ENCODE results near the gene PDIK1L.
"Not testable (repeated sequence)": the region's sequence is repeated elsewhere in the genome, so short reads cannot be mapped to it uniquely, and the experiment has no call there.

Gene PDIK1L

DNA sequence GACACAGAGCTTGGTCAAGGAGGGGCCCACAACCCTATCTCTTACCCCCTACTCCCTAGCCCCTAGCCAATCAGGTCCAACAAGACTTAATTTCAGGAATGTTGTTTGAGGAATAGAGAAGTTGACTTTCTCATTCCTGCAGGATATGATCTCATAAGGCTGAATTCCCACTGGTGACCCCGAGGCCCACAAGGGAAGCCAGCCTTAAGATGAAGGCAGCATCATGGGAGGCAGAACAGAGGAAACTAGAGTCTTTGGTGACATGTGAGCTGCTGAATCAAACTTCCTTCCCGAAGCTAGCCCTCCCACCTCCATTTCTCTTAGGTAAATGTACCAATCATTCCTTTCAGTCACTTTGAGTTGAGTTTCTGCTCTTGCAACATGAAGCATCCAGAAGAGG lies 9.1 kb upstream of the PDIK1L start:
- Histone ChIP-seq H3K9ac (ENCODE audit: low read length) (no peak overlapping the region), H3K27ac (ENCODE audit: low read depth, low read length) (no peak overlapping the region), H3K36me3 (ENCODE audit: control insufficient read depth, insufficient read depth, low read length) (no peaks in the 10 kb centered on the region), H3K4me1 (ENCODE audit: control insufficient read depth, insufficient read depth, low read length) (no peaks in the 10 kb centered on the region; the same call in 1 of the 2 replicates), H3K27me3 (ENCODE audit: control insufficient read depth, insufficient read depth, low read length) (no peaks in the 10 kb centered on the region), H3K9me3 (ENCODE audit: control insufficient read depth, insufficient read depth, low read depth, low read length) (no peaks in the 10 kb centered on the region), H3K4me3 (ENCODE audit: low read depth, low read length) (no peak overlapping the region)

- H3K9me3 ChIP-seq (ENCODE audit: control insufficient read depth, insufficient read depth, low read depth, low read length); H3K36me3 ChIP-seq (ENCODE audit: control insufficient read depth, insufficient read depth, low read length); H3K27ac ChIP-seq (ENCODE audit: low read depth, low read length); H3K27me3 ChIP-seq (ENCODE audit: control insufficient read depth, insufficient read depth, low read length); H3K4me1 ChIP-seq (ENCODE audit: control insufficient read depth, insufficient read depth, low read length); H3K4me3 ChIP-seq (ENCODE audit: low read depth, low read length); H3K9ac ChIP-seq (ENCODE audit: low read length): not testable (repeated sequence)
Measured at GRCh38 chr1:26105226-26105548, 6.4 kb upstream of the PDIK1L start.

GRCh38 chr1:26109229-26110164 lies 2.1 kb upstream of the PDIK1L start:
- H3K4me1 ChIP-seq (ENCODE audit: control insufficient read depth, insufficient read depth, low read length): peaks cover 10% of the 10 kb centered on the region
- no peak overlapping the region for H3K9ac ChIP-seq (ENCODE audit: low read length)
- H3K4me3 ChIP-seq (ENCODE audit: low read depth, low read length): no peak overlapping the region
- no peaks in the 10 kb centered on the region for H3K9me3 ChIP-seq (ENCODE audit: control insufficient read depth, insufficient read depth, low read depth, low read length)
- peaks cover 3% of the 10 kb centered on the region; the same call in 1 of the 2 replicates for H3K36me3 ChIP-seq (ENCODE audit: control insufficient read depth, insufficient read depth, low read length)
- H3K27me3 ChIP-seq (ENCODE audit: control insufficient read depth, insufficient read depth, low read length): peaks cover 13% of the 10 kb centered on the region
- no peak overlapping the region for H3K27ac ChIP-seq (ENCODE audit: low read depth, low read length)

DNA sequence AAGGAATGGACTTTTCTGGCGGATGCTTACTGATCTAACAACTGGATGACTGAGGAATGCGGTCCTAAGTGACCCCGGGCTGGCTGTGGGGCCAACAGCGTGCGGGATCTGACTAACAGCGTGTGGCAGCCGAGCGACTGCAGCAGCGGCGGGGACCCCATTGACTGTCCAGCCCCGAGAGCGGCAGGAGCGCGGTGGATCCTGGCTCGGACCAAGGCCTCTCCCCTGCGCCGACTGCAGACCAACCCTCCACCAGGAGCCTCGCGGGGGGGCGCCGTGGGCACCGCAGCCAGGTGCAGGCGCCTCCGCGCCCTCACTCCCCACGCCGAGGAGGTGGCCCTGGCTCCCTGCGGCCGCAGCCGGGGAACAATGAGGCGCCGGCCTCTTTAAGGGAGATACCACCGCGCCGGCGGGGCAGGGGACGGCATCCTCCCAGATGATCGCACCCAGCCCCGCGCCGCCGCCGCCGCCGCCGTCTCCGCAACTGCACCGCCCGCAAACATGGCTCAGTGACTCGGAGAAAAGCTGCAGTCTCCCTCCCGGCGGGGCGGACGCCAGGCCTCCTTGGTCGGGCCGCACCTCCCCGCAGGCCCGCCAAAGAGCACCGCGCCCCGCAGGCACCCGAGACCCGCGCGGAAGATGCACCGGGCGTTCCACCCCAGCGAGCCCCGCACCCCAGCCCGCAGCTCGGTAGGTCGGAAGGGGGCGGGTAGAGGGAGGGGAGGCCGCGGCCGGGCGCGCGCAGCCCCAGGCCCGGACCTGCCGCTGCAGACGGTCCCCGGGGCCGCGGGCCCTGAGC lies 694 bp upstream of the PDIK1L start:
- Histone ChIP-seq H3K4me3 (ENCODE audit: low read depth, low read length) (peak overlapping the region; percentile 90), H3K36me3 (ENCODE audit: control insufficient read depth, insufficient read depth, low read length) (peaks cover 4% of the 10 kb centered on the region; the same call in 1 of the 2 replicates), H3K27ac (ENCODE audit: low read depth, low read length) (peak overlapping the region; percentile 87), H3K27me3 (ENCODE audit: control insufficient read depth, insufficient read depth, low read length) (peaks cover 13% of the 10 kb centered on the region), H3K4me1 (ENCODE audit: control insufficient read depth, insufficient read depth, low read length) (peaks cover 10% of the 10 kb centered on the region), H3K9ac (ENCODE audit: low read length) (peak overlapping the region; percentile 82), H3K9me3 (ENCODE audit: control insufficient read depth, insufficient read depth, low read depth, low read length) (no peaks in the 10 kb centered on the region)

DNA sequence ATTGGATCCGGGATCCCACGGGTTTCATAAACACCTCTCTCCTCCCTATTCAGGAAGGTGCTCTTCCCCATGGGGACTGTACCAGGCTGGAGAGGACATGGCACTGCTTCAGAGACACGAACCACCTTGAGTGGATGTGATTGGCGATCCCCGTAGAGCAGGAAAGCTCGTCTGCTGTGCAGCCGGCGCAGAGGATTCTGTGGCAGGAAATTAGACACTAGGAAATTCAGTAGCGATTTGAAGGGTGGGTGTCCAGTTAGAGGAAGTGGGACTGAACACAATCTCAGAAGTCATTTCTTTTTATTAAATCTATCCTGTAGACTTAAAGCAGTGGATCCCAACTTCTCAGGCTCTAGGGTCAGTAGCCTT lies 767 bp downstream of the PDIK1L start:
- Histone ChIP-seq H3K9me3 (ENCODE audit: control insufficient read depth, insufficient read depth, low read depth, low read length) (no peaks in the 10 kb centered on the region), H3K4me3 (ENCODE audit: low read depth, low read length) (peak overlapping the region; percentile 90), H3K9ac (ENCODE audit: low read length) (peak overlapping the region; percentile 78), H3K36me3 (ENCODE audit: control insufficient read depth, insufficient read depth, low read length) (peaks cover 4% of the 10 kb centered on the region; the same call in 1 of the 2 replicates), H3K4me1 (ENCODE audit: control insufficient read depth, insufficient read depth, low read length) (peaks cover 10% of the 10 kb centered on the region), H3K27ac (ENCODE audit: low read depth, low read length) (no peak overlapping the region), H3K27me3 (ENCODE audit: control insufficient read depth, insufficient read depth, low read length) (peaks cover 13% of the 10 kb centered on the region)

GRCh38 chr1:26114165-26114927 lies 2.7 kb downstream of the PDIK1L start:
- peaks cover 10% of the 10 kb centered on the region for H3K4me1 ChIP-seq (ENCODE audit: control insufficient read depth, insufficient read depth, low read length)
- H3K36me3 ChIP-seq (ENCODE audit: control insufficient read depth, insufficient read depth, low read length): peaks cover 12% of the 10 kb centered on the region; the same call in 1 of the 2 replicates
- no peak overlapping the region for H3K4me3 ChIP-seq (ENCODE audit: low read depth, low read length)
- H3K9me3 ChIP-seq (ENCODE audit: control insufficient read depth, insufficient read depth, low read depth, low read length): no peaks in the 10 kb centered on the region
- H3K27me3 ChIP-seq (ENCODE audit: control insufficient read depth, insufficient read depth, low read length): peaks cover 13% of the 10 kb centered on the region
- H3K27ac ChIP-seq (ENCODE audit: low read depth, low read length): no peak overlapping the region
- no peak overlapping the region for H3K9ac ChIP-seq (ENCODE audit: low read length)

DNA sequence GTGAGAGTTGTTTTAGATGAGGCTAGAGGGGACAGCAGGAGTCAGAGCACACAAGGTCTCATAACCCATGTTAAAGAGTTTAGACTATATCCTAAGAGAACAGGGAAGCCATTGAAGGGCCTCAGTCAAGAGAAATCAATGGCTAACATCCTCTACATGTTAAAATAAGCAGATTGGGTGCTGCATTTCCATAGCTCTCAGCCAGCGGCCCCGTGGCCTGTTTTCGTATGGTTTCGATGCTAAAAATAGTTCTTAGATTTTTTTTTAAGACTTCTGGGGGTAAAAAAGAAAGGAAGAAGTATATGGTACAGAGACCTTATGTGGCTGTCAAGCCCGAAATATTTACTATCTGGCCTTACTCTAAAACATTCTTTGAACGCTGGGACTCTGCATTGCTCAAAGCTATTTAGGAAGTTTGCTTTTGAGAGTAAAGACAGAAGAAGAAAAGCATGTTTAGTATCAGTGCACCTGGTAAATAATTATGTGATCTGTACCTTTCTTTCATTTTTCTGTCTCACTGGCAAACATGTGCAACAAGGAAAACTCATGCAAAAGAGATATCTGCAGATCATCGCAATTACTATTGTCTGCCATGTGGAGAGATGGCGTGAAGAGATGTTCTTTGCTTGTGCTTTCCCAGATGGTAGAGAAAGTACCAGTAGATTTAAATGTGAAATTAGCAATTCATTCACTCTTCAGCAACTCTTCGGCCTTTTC lies 8.4 kb downstream of the PDIK1L start:
- Histone ChIP-seq H3K9me3 (ENCODE audit: control insufficient read depth, insufficient read depth, low read depth, low read length) (no peaks in the 10 kb centered on the region), H3K27me3 (ENCODE audit: control insufficient read depth, insufficient read depth, low read length) (no peaks in the 10 kb centered on the region), H3K9ac (ENCODE audit: low read length) (no peak overlapping the region), H3K4me1 (ENCODE audit: control insufficient read depth, insufficient read depth, low read length) (no peaks in the 10 kb centered on the region), H3K36me3 (ENCODE audit: control insufficient read depth, insufficient read depth, low read length) (peaks cover 11% of the 10 kb centered on the region; the same call in 1 of the 2 replicates), H3K4me3 (ENCODE audit: low read depth, low read length) (no peak overlapping the region), H3K27ac (ENCODE audit: low read depth, low read length) (no peak overlapping the region)

- Histone ChIP-seq H3K9ac (ENCODE audit: low read length) (no peak overlapping the region), H3K36me3 (ENCODE audit: control insufficient read depth, insufficient read depth, low read length) (peaks cover 11% of the 10 kb centered on the region; the same call in 1 of the 2 replicates)
Measured at GRCh38 chr1:26121854-26122773, 10.5 kb downstream of the PDIK1L start.

DNA sequence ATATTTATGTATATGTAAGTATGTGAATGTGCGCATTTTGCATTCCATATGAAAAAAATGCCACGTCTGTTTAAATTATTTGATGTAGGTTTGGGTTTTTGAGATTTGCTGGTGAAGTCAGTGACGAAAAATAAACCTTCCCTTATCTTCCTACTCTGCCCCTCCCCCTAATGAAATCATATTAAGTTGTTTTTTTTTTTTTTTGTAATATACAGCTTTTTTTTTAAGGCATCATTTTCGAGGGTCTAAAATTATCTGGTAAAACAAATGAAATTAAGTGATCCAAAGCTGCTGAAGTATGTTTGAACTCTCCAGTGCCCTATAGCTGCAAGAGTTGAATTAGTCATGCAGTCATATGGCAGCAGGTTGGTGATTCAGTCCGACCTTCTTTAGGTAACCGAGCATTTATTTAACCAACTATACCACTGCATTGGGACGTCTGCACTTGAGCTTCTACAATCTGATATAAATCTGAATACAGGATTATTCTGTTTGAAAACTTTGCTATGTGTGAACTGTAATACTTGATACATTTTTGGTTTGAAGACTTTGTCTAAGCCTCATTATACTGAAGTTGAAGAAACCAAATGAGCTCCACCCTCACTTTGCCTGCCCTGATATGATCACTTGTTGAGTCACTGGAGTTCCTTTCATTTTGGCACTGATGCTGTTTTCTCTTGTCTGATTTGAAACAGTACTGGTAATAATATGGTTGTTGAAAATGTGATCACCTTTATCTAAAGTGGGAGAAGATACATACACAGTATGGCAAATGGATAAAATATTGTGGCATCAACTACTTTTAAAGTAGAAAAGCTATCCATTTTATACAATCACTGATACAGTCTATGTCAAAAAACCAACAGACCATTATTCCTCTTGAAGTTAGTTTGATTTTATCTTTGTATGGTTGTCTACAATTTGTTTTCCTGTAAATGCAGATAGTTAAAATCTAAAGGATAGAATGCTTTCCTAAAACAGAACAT lies 11.7 kb downstream of the PDIK1L start:
- H3K4me1 ChIP-seq (ENCODE audit: control insufficient read depth, insufficient read depth, low read length): peaks cover 13% of the 10 kb centered on the region

More at GRCh38 chr1:26121854-26122773, 10.5 kb downstream of the PDIK1L start:
- H3K4me1 ChIP-seq (ENCODE audit: control insufficient read depth, insufficient read depth, low read length): peaks cover 8% of the 10 kb centered on the region
- no peaks in the 10 kb centered on the region for H3K27me3 ChIP-seq (ENCODE audit: control insufficient read depth, insufficient read depth, low read length)
- H3K9me3 ChIP-seq (ENCODE audit: control insufficient read depth, insufficient read depth, low read depth, low read length): no peaks in the 10 kb centered on the region
- no peak overlapping the region for H3K27ac ChIP-seq (ENCODE audit: low read depth, low read length)
- H3K4me3 ChIP-seq (ENCODE audit: low read depth, low read length): no peak overlapping the region

More for the DNA sequence above, 11.7 kb downstream of the PDIK1L start:
- H3K36me3 ChIP-seq (ENCODE audit: control insufficient read depth, insufficient read depth, low read length): peaks cover 8% of the 10 kb centered on the region; the same call in 1 of the 2 replicates
- no peak overlapping the region for H3K9ac ChIP-seq (ENCODE audit: low read length)
- no peaks in the 10 kb centered on the region for H3K9me3 ChIP-seq (ENCODE audit: control insufficient read depth, insufficient read depth, low read depth, low read length)
- H3K27ac ChIP-seq (ENCODE audit: low read depth, low read length): no peak overlapping the region
- H3K27me3 ChIP-seq (ENCODE audit: control insufficient read depth, insufficient read depth, low read length): no peaks in the 10 kb centered on the region
- no peak overlapping the region for H3K4me3 ChIP-seq (ENCODE audit: low read depth, low read length)
